Liver (tissue), 9 donors: ENCODE results near the gene GALNT1. TPM values are rescaled to one million over a fixed set of nuclear protein-coding genes. Genes with fewer than 3 reads are reported as not detected.

Experiments
- DNase-seq: peaks from one replicate; pipeline ENCODE4 v3.0.0-alpha.2; 2017; ENCODE audit warnings: low spot score
- H3K27ac ChIP-seq, 2 donors: one replicate each; pipeline ENCODE4 v1.7.0; 2013; ENCODE audit warnings: inconsistent platforms in 2 of 2, low read length in 2 of 2, control low read depth in 1 of 2, low read depth in 1 of 2, mild to moderate bottlenecking in 1 of 2
- H3K27me3 ChIP-seq, 4 donors: one replicate each; pipeline versions ENCODE4 v1.6.1 to v1.7.0; 2013; ENCODE audit warnings: low read length in 3 of 4, inconsistent platforms in 1 of 4, mild to moderate bottlenecking in 1 of 4, moderate library complexity in 1 of 4; ENCODE audit not compliant: control insufficient read depth in 4 of 4, insufficient read depth in 4 of 4
- H3K36me3 ChIP-seq, 4 donors: one replicate each; pipeline versions ENCODE4 v1.6.1 to v1.7.0; 2013; ENCODE audit warnings: low read length in 3 of 4, mild to moderate bottlenecking in 3 of 4, low read depth in 1 of 4, moderate library complexity in 1 of 4; ENCODE audit not compliant: control insufficient read depth in 4 of 4, insufficient read depth in 3 of 4
- H3K4me1 ChIP-seq, 4 donors: one replicate each; pipeline versions ENCODE4 v1.6.1 to v1.7.0; 2013; ENCODE audit warnings: low read length in 3 of 4, mild to moderate bottlenecking in 3 of 4, moderate library complexity in 1 of 4; ENCODE audit not compliant: control insufficient read depth in 4 of 4, insufficient read depth in 4 of 4
- H3K4me3 ChIP-seq, 3 donors: one replicate each; pipeline versions ENCODE4 v1.6.1 to v1.7.0; 2013; ENCODE audit warnings: low read length in 3 of 3, control low read depth in 1 of 3, low read depth in 1 of 3, mild to moderate bottlenecking in 1 of 3
- H3K9ac ChIP-seq, 2 donors: one replicate each; pipeline ENCODE4 v1.7.0; 2013; ENCODE audit warnings: low read length in 2 of 2, mild to moderate bottlenecking in 2 of 2, moderate library complexity in 2 of 2, control low read depth in 1 of 2, low read depth in 1 of 2
- H3K9me3 ChIP-seq, 4 donors: one replicate each; pipeline versions ENCODE4 v1.6.1 to v1.7.0; 2013; ENCODE audit warnings: low read length in 3 of 4; ENCODE audit not compliant: control insufficient read depth in 4 of 4
- EGR1 ChIP-seq, 2 donors: IDR thresholded peaks; 2 replicates each; pipeline ENCODE4 v1.6.1; 2016 to 2018; ENCODE audit warnings: antibody characterized with exemption in 2 of 2, low read depth in 2 of 2
- FOXA1 ChIP-seq: IDR thresholded peaks from 2 replicates; pipeline ENCODE4 v1.6.1; 2016; ENCODE audit warnings: antibody characterized with exemption
- FOXA2 ChIP-seq: IDR thresholded peaks from 2 replicates; pipeline ENCODE4 v1.6.1; 2016; ENCODE audit warnings: antibody characterized with exemption
- GABPA ChIP-seq, 2 donors: IDR thresholded peaks in 1 of 2; conservative IDR thresholded peaks in 1 of 2; 2 replicates each; pipeline ENCODE4 v1.6.1; 2016; ENCODE audit warnings: antibody characterized with exemption in 2 of 2, mild to moderate bottlenecking in 1 of 2, moderate library complexity in 1 of 2
- HNF4A ChIP-seq, 2 donors: conservative IDR thresholded peaks; 2 replicates each; pipeline ENCODE4 v1.6.1; 2016; ENCODE audit warnings: antibody characterized with exemption in 2 of 2, mild to moderate bottlenecking in 2 of 2
- HNF4G ChIP-seq: IDR thresholded peaks from 2 replicates; pipeline ENCODE4 v1.6.1; 2016; ENCODE audit warnings: antibody characterized with exemption
- JUND ChIP-seq, 2 donors: IDR thresholded peaks; 2 replicates each; pipeline ENCODE4 v1.6.1; 2016; ENCODE audit warnings: antibody characterized with exemption in 2 of 2
- NR2F2 ChIP-seq: IDR thresholded peaks from 2 replicates; pipeline ENCODE4 v1.6.1; 2016; ENCODE audit warnings: antibody characterized with exemption
- RAD21 ChIP-seq, 2 donors: IDR thresholded peaks; 2 replicates each; pipeline ENCODE4 v1.6.1; 2016; ENCODE audit warnings: antibody characterized with exemption in 2 of 2, mild to moderate bottlenecking in 2 of 2
- RXRA ChIP-seq, 2 donors: IDR thresholded peaks; 2 replicates each; pipeline ENCODE4 v1.6.1; 2017 to 2018; ENCODE audit warnings: antibody characterized with exemption in 2 of 2, mild to moderate bottlenecking in 1 of 2
- SP1 ChIP-seq: IDR thresholded peaks from 2 replicates; pipeline ENCODE4 v1.6.1; 2018; ENCODE audit warnings: antibody characterized with exemption, mild to moderate bottlenecking
- TAF1 ChIP-seq: conservative IDR thresholded peaks from 2 replicates; pipeline ENCODE4 v1.6.1; 2016; ENCODE audit warnings: antibody characterized with exemption, mild to moderate bottlenecking
- YY1 ChIP-seq: IDR thresholded peaks from 2 replicates; pipeline ENCODE4 v1.6.1; 2016; ENCODE audit warnings: antibody characterized with exemption, mild to moderate bottlenecking
- WGBS: extraction: QIAGEN DNeasy Blood & Tissue Kit; methylation state at CpG from one replicate; pipeline ENCODE4 v1.1.7; 2013; 5-methylcytosine and 5-hydroxymethylcytosine counted together
- polyA plus RNA-seq, 2 donors: library from polyadenylated mRNA; stranded (reverse) in 1 of 2; unstranded in 1 of 2; fragments of 200-250 nt in 1 of 2; fragments of >200 nt in 1 of 2; fragmentation: Nextera tagmentation in 1 of 2; extraction: Ambion mirVana in 1 of 2; gene quantifications; one replicate each; pipeline versions ENCODE4 v1.2.1 to v1.2.3, GENCODE V29; 2013 to 2015
- total RNA-seq, 2 donors: library from RNA; depleted of rRNA; stranded (reverse); fragments of >200 nt; gene quantifications; one replicate each; pipeline ENCODE4 v1.2.3, GENCODE V29; 2014
- TF ChIP-seq, protein P1 (sequence below): IDR thresholded peaks from 2 replicates; pipeline ENCODE4 v1.6.1; 2016; ENCODE audit warnings: antibody characterized with exemption
- TF ChIP-seq, protein P2 (sequence below): fragments of 150-350 bp; IDR thresholded peaks from 2 replicates; pipeline ENCODE4 v1.5.1; 2017; ENCODE audit warnings: improper control_type of control experiment, low read depth, low read length; ENCODE audit not compliant: missing input control
- TF ChIP-seq, protein P3 (sequence below): IDR thresholded peaks from 2 replicates; pipeline ENCODE4 v1.6.1; 2016; ENCODE audit warnings: antibody characterized with exemption
- TF ChIP-seq, protein P4 (sequence below): IDR thresholded peaks from 2 replicates; pipeline ENCODE4 v1.6.1; 2016; ENCODE audit warnings: antibody characterized with exemption
- TF ChIP-seq, protein P5 (sequence below): IDR thresholded peaks from 2 replicates; pipeline ENCODE4 v1.6.1; 2016; ENCODE audit warnings: antibody characterized with exemption, mild to moderate bottlenecking
- donor health status: healthy.
- donor health status: healthy.
- donor health status: healthy.
- donor health status: healthy.
- donor health status: healthy.

GALNT1 gene
- total and polyA plus RNA-seq, 4 donors: 13.9 to 42.2 (median 26.5) TPM

DNA sequence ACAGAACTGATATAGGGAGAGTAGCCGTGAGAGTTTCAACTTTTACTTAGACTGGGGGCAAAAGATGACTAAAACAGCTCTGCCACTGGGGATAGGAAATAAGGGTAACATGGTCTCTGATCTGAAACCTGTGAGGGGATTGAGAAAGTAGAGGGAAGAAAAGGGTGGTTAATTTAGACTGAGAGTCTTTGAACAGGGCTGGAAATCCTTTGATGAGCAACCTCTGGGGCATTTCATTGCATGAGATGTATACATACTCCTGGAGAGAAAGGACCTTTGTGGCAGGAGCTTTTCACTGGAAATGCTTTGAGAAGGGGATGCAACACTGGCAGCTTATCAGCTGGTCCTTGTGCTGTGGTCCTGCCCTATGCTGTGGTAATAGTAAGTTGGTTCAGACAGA, 9.4 kb downstream of the GALNT1 start:
- TF ChIP-seq RXRA (IDR thresholded peaks at IDR 0.05): no peak
- TF ChIP-seq, protein P1, sequence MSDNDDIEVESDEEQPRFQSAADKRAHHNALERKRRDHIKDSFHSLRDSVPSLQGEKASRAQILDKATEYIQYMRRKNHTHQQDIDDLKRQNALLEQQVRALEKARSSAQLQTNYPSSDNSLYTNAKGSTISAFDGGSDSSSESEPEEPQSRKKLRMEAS: no peak
- no peak for TF ChIP-seq HNF4A (conservative IDR thresholded peaks at IDR 0.05)
- TF ChIP-seq FOXA1: no peak
- TF ChIP-seq, protein P2, sequence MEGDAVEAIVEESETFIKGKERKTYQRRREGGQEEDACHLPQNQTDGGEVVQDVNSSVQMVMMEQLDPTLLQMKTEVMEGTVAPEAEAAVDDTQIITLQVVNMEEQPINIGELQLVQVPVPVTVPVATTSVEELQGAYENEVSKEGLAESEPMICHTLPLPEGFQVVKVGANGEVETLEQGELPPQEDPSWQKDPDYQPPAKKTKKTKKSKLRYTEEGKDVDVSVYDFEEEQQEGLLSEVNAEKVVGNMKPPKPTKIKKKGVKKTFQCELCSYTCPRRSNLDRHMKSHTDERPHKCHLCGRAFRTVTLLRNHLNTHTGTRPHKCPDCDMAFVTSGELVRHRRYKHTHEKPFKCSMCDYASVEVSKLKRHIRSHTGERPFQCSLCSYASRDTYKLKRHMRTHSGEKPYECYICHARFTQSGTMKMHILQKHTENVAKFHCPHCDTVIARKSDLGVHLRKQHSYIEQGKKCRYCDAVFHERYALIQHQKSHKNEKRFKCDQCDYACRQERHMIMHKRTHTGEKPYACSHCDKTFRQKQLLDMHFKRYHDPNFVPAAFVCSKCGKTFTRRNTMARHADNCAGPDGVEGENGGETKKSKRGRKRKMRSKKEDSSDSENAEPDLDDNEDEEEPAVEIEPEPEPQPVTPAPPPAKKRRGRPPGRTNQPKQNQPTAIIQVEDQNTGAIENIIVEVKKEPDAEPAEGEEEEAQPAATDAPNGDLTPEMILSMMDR: no peak
- TF ChIP-seq EGR1 (IDR thresholded peaks at IDR 0.05; ENCODE audit: low read depth in 2 of 2): no peak
- no peak for TF ChIP-seq FOXA2
- TF ChIP-seq, protein P3, sequence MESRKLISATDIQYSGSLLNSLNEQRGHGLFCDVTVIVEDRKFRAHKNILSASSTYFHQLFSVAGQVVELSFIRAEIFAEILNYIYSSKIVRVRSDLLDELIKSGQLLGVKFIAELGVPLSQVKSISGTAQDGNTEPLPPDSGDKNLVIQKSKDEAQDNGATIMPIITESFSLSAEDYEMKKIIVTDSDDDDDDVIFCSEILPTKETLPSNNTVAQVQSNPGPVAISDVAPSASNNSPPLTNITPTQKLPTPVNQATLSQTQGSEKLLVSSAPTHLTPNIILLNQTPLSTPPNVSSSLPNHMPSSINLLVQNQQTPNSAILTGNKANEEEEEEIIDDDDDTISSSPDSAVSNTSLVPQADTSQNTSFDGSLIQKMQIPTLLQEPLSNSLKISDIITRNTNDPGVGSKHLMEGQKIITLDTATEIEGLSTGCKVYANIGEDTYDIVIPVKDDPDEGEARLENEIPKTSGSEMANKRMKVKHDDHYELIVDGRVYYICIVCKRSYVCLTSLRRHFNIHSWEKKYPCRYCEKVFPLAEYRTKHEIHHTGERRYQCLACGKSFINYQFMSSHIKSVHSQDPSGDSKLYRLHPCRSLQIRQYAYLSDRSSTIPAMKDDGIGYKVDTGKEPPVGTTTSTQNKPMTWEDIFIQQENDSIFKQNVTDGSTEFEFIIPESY: no peak
- TF ChIP-seq RAD21 (IDR thresholded peaks at IDR 0.05): no peak
- TF ChIP-seq, protein P4, sequence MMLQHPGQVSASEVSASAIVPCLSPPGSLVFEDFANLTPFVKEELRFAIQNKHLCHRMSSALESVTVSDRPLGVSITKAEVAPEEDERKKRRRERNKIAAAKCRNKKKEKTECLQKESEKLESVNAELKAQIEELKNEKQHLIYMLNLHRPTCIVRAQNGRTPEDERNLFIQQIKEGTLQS: no peak
- TF ChIP-seq YY1: no peak
- TF ChIP-seq GABPA (IDR thresholded peaks at IDR 0.05 in 1 of 2, conservative IDR thresholded peaks at IDR 0.05 in 1 of 2): no peak
- no peak for TF ChIP-seq SP1
- TF ChIP-seq TAF1: no peak
- no peak for TF ChIP-seq JUND (IDR thresholded peaks at IDR 0.05)
- Histone ChIP-seq H3K9ac (no peak overlapping the region), H3K36me3 (no peaks in the 10 kb centered on the region), H3K4me3 (no peak overlapping the region), H3K9me3 (peaks cover 0 to 3% (median 0%) of the 10 kb centered on the region in 4 donors), H3K27me3 (no peaks in the 10 kb centered on the region), H3K27ac (no peak overlapping the region), H3K4me1 (no peaks in the 10 kb centered on the region)
- DNase-seq: no peak
- WGBS: 96% methylated on average over 1 of the region's 1 CpG

DNA sequence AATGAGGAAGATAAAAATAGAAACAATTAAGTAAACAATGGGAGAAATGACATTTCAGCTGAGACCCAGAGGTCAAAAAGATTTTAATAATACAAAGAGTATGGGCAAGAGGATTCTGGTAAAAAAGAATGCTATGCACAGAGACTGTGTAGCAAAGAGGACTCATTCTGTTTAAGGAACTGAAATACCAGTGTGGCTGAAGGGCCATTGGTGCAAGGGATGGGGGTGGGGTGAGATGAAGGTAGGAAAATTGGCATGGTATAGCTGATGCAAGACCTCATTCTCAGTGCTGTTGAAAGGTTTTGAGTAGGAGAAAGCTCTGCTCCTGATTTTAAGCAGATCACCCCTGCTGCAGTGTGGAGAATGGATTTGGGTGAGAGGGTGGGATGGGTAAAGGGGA, 10.8 kb downstream of the GALNT1 start:
- no peak for DNase-seq
- Histone ChIP-seq H3K27ac (no peak overlapping the region), H3K4me3 (no peak overlapping the region), H3K9me3 (peaks cover 0 to 3% (median 0%) of the 10 kb centered on the region in 4 donors), H3K36me3 (peaks cover 0 to 2% (median 0%) of the 10 kb centered on the region in 4 donors), H3K4me1 (no peaks in the 10 kb centered on the region), H3K9ac (no peak overlapping the region), H3K27me3 (no peaks in the 10 kb centered on the region)
- TF ChIP-seq SP1 (no peak), GABPA (IDR thresholded peaks at IDR 0.05 in 1 of 2, conservative IDR thresholded peaks at IDR 0.05 in 1 of 2) (no peak), TAF1 (no peak), JUND (IDR thresholded peaks at IDR 0.05) (no peak), FOXA1 (no peak), HNF4A (conservative IDR thresholded peaks at IDR 0.05) (no peak), YY1 (no peak), EGR1 (IDR thresholded peaks at IDR 0.05; ENCODE audit: low read depth in 2 of 2) (no peak), NR2F2 (no peak), RAD21 (IDR thresholded peaks at IDR 0.05) (no peak), RXRA (IDR thresholded peaks at IDR 0.05) (no peak), HNF4G (no peak), FOXA2 (no peak)
- TF ChIP-seq, protein P5, sequence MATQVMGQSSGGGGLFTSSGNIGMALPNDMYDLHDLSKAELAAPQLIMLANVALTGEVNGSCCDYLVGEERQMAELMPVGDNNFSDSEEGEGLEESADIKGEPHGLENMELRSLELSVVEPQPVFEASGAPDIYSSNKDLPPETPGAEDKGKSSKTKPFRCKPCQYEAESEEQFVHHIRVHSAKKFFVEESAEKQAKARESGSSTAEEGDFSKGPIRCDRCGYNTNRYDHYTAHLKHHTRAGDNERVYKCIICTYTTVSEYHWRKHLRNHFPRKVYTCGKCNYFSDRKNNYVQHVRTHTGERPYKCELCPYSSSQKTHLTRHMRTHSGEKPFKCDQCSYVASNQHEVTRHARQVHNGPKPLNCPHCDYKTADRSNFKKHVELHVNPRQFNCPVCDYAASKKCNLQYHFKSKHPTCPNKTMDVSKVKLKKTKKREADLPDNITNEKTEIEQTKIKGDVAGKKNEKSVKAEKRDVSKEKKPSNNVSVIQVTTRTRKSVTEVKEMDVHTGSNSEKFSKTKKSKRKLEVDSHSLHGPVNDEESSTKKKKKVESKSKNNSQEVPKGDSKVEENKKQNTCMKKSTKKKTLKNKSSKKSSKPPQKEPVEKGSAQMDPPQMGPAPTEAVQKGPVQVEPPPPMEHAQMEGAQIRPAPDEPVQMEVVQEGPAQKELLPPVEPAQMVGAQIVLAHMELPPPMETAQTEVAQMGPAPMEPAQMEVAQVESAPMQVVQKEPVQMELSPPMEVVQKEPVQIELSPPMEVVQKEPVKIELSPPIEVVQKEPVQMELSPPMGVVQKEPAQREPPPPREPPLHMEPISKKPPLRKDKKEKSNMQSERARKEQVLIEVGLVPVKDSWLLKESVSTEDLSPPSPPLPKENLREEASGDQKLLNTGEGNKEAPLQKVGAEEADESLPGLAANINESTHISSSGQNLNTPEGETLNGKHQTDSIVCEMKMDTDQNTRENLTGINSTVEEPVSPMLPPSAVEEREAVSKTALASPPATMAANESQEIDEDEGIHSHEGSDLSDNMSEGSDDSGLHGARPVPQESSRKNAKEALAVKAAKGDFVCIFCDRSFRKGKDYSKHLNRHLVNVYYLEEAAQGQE: no peak
- TF ChIP-seq, protein P1: no peak
- TF ChIP-seq, protein P4: no peak
- TF ChIP-seq, protein P2: no peak
- TF ChIP-seq, protein P3: no peak
